ENCODE measurements around the gene ETFB.

ETFB gene

GRCh38 chr19:51372649-51373504 is 6.7 kb upstream of the ETFB start, which contains the start of gene NKG7:
NKG7 (minus strand) TSS chr19:51372654; CDS start chr19:51372535, 119 bp downstream.
- TF ChIP-seq CTCF (IDR thresholded peaks at IDR 0.05; ENCODE audit: borderline replicate concordance, insufficient read depth, low read depth, low read length), result no peak
- peak within 1 kb of the TSS; percentile 19 for H3K4me3 ChIP-seq (ENCODE audit: low read depth, low read length)

- peak overlapping the region; percentile 19 for H3K4me3 ChIP-seq (ENCODE audit: low read depth, low read length)
- TF ChIP-seq CTCF (IDR thresholded peaks at IDR 0.05; ENCODE audit: borderline replicate concordance, insufficient read depth, low read depth, low read length), result no peak
Measured at GRCh38 chr19:51372021-51372648, 5.9 kb upstream of the ETFB start.

GRCh38 chr19:51371186-51371690 is 5.0 kb upstream of the ETFB start:
- TF ChIP-seq CTCF (IDR thresholded peaks at IDR 0.05; ENCODE audit: borderline replicate concordance, insufficient read depth, low read depth, low read length), result no peak

DNA sequence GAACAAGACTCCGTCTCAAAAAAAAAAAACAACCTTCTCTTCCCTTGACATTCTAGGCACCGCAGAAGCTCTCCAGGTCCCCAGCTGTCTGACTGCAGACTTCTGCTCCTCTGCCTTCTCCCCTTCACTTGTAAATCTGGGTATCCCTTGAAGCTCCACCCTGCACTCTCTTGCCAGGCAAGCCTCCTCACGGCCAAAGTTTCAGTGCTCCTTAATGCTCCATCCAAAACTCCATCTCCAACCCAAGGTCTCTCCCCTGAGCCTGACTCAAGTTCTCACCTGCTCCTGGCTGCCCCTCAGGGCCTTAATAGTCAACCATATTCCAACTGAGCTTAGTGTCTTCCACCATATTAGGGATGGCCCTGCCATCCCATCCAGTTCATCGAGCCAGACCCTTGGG is 4.0 kb upstream of the ETFB start:
- no peak for TF ChIP-seq CTCF (IDR thresholded peaks at IDR 0.05; ENCODE audit: borderline replicate concordance, insufficient read depth, low read depth, low read length)
- no peak overlapping the region for H3K4me3 ChIP-seq (ENCODE audit: low read depth, low read length)

More at GRCh38 chr19:51371186-51371690, 5.0 kb upstream of the ETFB start:
- no peak overlapping the region for H3K4me3 ChIP-seq (ENCODE audit: low read depth, low read length)

DNA sequence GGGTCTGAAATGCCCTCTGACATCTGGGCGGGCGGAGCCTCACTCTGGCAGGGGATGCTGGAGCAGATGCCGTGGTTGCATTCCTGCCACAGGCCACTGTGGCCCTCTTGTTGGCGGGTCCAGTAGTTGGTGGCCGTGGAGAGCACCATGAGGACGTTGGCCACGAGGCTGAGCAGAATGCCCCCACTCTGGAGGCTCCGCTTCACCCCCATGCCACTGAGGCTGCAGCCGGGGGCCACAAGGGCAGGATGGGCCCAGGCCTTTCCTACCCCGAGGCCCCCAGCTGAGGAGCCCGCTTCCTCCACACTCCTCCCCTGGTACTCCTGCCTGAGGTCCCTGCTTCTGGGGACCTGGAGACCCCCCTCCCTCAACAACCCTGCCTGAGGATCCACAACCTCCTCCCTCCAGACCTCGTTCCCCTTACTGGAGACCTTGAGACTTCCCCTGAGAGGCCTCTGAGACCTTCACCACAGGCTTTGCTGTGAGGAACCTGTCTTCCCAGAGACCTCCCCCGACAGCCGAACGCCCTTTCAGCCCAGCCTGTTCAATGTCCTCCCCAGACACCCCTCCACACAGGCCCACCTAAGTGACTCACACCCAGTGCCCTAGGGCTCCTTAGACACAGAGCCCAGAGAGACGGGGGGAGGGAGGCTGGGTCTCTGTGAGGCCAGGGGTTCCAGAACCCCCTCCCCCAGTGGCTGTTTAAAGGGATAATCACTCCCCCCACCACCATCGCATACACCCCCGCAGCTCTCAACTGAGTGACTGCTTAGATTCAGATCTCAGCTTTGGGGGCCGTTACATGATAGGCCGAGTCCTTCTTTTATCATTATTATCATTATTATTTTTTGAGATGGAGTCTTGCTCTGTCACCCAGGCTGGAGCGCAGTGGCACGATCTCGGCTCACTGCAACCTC is 2.4 kb upstream of the ETFB start, which contains the start of gene CLDND2:
Gene CLDND2 (minus strand): TSS at position 638 of the 917 bp plus-strand sequence. CDS start 426 bp downstream, at position 212.
- no peak for TF ChIP-seq CTCF (IDR thresholded peaks at IDR 0.05; ENCODE audit: borderline replicate concordance, insufficient read depth, low read depth, low read length)
- peak within 1 kb of the TSS; percentile 71 for H3K4me3 ChIP-seq (ENCODE audit: low read depth, low read length)

GRCh38 chr19:51367565-51368365 is 1.6 kb upstream of the ETFB start:
- H3K4me3 ChIP-seq (ENCODE audit: low read depth, low read length), result peak overlapping the region; percentile 73
- TF ChIP-seq CTCF (IDR thresholded peaks at IDR 0.05; ENCODE audit: borderline replicate concordance, insufficient read depth, low read depth, low read length), result no peak

All from GM12875 (cell line).